Testis (tissue), 2 donors: ENCODE results near the gene SLC25A41.

ENCODE experiments used
- CTCF ChIP-seq, 3 experiments: fragments of 450-650 bp in 2 of 3; fragments of 200-600 bp in 1 of 3; sonication (generic) in 1 of 3; IDR thresholded peaks; one replicate each; pipeline ENCODE4 v1.5.1; 2016 to 2019; ENCODE audit warnings: antibody characterized with exemption in 3 of 3, mild to moderate bottlenecking in 2 of 3, moderate library complexity in 1 of 3
- POLR2A ChIP-seq: fragments of 450-650 bp; IDR thresholded peaks from one replicate; pipeline ENCODE4 v1.6.1; 2017; ENCODE audit warnings: antibody characterized with exemption, mild to moderate bottlenecking, moderate library complexity

- TF ChIP-seq CTCF (IDR thresholded peaks at IDR 0.05) (no peak), POLR2A (no peak)
Observed at GRCh38 chr19:6416658-6417405, 16.7 kb downstream of the SLC25A41 start.
